Activated CD8-positive, alpha-beta memory T cell treated with anti-CD3 and anti-CD28 coated beads, Interleukin-2, amount 50 U/mL, for 4 hours (primary cell): ENCODE measurements around the gene ATAD3A.

Experiments used
- DNase-seq: peaks from one replicate; pipeline ENCODE4 v3.0.0-alpha.2; 2020

The ATAD3A gene

DNA sequence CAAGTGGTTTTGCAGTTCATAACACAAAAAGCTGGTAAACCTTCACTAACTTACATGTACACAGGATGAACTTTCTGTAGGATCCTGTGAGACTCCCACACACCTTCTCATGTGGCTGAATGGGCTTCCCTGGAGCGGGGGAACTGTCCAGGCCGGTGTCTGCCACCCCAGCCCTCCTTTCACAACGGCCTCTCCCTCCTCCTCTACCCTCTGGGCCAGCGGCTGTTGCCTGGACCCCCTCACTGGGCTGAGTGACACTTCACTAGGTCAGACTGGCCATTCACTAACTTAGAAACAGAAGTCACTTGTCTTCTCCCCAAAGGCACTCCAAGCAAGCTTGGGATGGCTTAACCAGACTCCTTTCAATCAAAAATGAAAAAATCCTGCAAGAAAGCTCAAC, 46.6 kb downstream of the ATAD3A start:
- DNase-seq = no peak

DNA sequence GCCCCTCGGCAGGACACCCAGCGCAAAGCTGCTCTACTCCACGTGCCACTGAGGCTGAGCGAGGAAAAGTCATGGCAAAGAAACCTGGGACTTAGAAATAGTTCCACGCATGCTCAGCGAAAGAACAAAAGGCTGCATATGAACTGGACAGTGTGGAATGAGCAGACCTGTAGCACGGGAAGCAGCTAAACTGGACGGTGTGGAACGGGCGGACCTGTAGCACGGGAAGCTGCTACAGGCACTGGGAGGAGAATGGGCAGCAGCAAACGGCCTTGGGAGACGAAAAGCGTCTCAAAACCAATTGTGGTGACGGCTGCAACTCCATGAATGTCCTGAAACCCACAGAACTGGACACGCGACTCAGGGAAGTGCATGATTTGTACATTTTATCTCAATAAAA, 47.1 kb downstream of the ATAD3A start:
- DNase-seq = no peak

DNA sequence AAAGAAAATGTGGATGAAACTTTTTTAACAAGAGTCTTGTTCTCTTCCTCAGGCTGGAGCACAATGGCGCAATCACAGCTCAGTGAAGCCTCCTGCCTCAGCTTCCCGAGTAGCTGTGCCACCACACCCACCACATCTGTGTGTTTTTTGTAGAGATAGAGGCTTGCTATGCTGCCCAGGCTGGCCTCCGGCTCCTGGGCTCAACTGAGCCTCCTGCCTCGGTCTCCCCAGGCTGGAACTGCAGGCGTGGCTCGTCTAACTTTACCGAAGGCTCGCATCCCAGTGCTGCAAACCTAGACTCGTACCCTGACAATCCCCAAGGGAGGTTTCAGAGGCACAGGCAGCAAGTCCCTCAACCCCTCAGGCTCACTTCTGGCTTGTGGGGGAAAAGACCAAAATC, 48.2 kb downstream of the ATAD3A start:
- DNase-seq = no peak

GRCh38 chr1:1561801-1562470, 50.0 kb downstream of the ATAD3A start:
- DNase-seq = no peak

DNA sequence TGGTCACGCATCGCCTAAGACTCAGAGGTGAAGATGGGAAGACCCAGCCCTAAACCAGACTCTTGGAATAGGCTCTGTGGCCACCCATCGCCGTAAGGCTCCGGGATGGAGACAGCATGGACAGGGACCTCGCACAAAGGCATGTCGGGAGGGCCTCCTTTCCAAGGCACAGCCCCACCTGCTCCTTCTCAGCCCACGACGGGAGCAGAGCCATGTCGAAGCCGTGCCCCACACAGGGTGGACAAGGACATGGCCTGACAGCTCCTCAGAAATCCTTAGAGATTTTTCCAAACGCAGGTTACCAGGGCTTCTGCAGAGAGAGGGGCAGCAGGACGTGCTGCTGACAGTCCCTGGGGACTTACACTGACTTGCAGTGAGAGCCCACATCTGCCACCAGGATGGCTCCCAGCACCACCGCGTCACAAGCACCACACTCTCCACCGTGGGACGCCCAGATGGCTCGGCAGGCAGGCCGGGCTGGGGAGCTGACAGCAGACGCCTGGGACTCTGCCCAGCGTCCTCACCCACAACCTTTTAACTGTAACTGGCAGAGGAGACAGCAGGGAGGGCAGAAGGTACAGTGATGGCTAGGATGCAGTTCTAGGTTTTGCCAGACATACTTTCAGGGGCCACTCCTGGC, 50.7 kb downstream of the ATAD3A start:
- no peak for DNase-seq

DNA sequence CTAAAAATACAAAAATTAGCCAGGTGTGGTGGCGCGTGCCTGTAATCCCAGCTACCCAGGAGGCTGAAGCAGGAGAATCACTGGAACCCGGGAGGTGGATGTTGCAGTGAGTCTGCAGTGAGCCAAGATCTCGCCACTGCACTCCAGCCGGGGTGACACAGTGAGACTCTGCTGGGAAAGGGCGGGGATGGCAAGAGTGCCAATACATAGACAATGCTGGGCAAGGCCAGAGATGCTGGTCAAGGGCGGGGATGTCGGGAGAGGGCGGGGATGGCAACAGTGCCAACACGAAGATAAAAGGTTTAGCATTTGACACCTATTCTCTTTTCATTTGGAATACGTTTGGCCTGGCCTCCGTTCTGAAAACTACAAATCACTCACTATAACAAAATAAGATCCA, 51.7 kb downstream of the ATAD3A start:
- DNase-seq = no peak

DNA sequence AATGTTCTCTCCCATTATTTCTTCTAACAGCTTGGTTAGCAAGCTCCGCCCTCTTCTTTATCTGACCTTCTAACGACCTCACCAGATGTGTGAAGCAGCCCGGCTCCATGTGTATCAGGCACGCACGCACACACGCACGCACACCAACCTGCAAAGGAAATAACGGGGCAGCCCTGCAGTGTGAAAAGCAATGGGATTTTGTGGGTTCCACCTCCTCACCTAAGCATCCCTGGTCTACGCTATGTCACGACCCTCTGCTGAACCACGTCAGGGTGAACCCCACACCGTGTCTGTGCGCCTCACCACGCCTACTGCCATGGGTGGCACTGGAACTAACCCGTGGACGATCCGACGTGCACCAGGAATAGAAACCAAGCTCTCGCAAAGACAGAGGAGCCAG, 52.3 kb downstream of the ATAD3A start:
- no peak for DNase-seq

- no peak for DNase-seq
Measured at GRCh38 chr1:1565340-1565739, 53.4 kb downstream of the ATAD3A start.

DNA sequence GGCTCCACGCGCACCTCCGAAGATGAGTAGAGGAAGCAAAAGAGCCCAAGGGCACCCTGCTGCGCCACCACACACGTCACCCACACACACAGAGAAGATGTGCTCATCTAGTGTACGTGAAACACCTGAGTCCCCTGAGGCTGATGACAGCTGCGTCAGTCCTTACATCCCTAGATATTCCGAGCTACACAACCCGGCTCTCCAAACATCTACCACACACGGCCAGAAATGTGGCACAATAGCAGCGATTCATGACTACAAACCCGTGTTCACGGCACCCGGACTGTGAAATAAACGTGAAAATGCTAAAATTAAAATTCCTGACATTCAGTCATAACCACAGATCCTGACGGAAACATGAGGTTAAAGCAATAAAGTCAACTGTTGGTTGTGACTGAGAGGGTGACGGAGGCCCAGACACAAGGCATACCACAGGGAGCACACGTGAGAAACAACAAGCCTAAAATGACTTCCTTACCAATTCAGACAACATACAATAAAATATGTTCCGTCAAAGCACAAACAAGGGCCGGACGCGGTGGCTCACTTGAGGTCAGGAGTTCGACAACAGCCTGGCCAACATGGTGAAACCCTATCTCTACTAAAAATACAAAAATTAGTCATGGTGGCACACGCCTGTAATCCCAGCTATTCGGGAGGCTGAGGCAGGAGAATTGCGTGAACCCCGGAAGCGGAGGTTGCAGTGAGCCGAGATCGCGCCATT, 55.4 kb downstream of the ATAD3A start:
- DNase-seq = no peak

DNA sequence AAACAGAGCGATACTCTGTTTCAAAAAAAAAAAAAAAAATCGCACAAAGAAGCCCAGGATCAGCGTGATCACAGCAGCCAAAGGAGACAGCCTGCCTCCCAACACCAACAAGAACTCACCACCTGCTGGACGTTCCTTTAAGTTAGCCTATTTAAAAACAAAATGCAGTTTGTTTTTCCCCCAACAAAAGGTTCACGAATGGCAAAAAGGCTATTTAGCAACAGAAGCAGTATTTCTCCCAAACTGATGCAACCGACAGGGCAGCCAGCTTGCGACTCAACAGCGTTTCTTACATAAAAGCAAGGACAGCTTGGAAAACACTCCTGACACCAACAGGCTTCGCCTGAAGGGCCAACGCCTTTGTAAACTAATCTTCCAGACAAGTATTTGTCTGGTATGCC, 55.9 kb downstream of the ATAD3A start:
- DNase-seq = no peak

DNA sequence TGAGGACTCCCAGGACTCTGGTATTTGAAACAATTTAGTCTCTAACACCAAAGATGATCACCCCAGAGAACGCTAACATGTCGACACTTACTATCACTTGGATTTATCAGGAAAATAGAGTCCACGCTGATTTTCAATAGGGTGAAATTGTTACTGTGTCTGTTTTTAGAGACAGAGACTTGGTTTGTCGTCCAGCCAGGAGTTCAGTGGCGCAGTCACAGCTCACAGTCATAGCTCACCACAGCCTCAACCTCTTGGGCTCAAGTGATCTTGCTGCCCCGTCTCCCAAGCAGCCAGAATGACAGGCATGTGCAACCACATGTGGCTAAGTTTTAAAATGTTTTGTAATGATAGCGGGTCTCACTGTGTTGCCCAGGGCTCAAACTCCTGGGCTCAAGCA, 57.4 kb downstream of the ATAD3A start:
- no peak for DNase-seq

DNA sequence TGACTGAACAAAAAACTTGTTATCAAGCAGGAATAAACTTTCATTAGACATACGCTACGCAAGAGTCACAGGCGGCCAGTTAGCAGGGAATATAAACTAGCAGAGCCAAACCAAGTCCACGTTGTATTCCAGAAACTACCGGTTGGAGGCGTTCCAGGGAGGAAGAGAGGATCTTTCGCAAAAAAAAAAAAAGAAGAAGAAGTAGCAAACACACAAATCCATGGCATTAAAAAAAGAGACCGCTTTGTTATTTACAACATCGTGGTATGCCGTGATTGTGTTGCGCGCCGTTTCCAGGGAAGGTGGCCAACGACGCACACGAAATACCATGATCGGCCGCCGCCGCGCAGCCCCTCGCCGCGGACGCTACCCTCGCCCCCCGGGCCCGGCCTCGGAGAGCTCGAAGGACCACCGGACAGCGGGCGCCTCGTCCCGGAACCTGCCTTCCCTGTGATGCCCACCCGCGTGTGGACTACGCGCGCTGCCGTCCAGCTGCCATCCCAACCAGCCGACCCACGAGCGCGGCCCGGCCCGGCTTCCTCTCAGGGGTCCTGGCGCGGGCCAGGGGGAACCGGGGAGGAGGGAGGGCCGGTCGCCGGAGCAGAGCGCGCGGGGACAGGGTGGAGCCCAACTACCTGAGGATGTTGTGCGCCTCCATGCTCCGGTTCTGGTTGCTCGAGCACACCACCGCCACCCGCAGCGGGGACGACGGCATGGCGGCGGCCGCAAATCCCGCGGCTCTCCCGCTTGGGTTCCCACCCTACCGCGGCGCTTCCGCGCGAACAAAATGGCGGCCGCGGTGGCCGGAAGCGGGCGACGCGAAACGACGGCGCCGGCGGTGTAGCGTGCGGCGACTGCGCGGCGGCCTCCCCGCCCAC, 62.1 kb downstream of the ATAD3A start:
- DNase-seq = peak; percentile 70

DNA sequence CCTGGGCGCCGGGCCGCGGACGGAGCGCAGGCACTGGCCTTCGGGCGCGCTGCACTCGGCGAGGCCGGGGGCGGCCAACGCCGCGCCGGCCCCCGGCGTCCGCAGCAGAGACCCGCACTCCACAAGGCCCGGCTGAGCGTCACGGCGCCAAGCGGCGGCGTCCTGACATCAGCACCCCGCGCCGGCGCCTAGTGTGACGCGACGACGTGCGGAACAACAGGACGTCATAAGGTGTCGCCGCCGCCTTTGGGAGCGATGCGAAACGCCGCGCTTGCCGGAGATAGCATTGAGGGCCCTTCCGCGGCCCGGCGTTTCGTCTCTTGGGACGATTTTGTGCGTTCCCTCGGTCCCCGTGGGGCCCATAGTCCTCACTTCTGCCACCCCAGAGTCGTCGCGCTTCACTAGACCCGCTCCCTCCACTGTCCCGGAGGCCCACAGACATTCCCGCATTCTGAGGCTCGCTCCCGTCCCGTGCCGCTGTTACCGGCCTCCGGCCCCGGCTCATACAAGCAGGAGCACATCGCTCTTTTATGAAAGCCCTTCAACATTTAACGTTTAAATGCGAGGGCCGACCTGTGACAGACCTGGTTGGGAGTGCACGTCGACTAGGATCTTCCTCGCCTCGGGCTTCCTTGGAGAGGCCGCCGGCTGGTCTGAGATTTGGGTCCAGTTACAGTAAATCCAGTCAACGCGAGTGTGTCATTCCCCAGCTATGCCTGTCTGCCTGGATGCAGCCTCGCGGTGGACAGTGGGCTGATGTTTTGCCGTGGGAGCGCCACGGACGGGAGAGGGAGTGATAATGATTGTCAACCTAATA, 63.0 kb downstream of the ATAD3A start, which contains the start of gene SSU72:
SSU72 (minus strand) TSS at position 143 of the 817 bp plus-strand sequence. CDS start 306 bp downstream, outside the sequence.
- DNase-seq = peak; percentile 94

DNA sequence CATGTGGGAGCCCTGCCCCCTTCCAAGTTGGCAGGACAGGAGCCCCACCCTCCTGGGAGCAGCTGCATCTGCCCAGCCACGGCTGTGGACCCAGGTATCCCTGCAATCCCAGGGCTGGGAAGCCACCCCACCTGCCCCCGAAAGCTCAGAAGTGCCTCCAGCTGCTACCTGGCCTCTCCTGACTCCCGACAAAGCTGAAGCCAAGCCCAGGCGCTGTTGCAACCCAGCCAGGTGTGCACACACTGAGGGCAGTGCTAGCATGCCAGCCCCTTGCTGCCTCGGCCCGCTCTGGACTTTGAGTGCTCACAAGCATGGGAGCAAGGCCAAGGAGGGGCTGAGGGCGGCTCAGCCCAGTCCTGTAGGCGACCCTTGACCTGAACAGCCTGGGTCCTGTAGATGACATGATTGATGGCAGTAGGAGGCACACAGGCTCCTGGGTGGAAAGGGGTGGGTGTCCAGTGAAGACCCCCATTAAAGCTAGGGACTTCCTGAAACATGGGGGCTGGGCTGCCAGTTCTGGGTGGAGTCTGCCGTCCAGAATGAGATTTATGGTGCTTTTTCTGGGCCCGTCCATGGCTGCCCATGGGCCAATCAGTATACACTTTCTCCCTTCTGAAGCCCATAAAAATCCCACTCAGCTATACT, 65.5 kb downstream of the ATAD3A start:
- DNase-seq = no peak

DNA sequence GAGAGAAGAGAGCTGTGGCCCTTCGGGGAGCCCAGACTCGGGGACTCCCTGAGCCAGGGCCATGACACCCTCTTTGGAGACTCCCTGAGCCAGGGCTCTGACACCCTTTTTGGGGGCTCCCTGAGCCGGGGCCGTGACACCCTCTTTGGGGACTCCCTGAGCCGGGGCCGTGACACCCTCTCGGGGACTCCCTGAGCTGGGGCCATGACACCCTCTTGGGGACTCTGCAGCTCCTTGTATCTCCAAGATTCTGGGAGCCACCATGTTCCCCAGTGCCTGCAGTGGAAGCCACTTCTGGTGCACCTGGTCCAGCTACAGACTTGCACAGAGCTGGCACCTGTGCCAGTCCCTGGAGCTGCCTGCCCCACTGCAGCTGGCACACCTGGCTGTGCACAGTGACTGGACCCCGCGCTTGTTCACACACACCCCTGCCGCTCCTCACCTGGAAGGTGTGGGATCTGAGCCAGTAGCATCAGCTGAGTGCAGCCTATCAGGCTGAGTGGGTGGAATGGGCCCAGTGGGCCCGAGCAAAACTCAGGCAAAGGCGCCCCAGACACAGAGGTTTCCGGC, 66.5 kb downstream of the ATAD3A start:
- no peak for DNase-seq

DNA sequence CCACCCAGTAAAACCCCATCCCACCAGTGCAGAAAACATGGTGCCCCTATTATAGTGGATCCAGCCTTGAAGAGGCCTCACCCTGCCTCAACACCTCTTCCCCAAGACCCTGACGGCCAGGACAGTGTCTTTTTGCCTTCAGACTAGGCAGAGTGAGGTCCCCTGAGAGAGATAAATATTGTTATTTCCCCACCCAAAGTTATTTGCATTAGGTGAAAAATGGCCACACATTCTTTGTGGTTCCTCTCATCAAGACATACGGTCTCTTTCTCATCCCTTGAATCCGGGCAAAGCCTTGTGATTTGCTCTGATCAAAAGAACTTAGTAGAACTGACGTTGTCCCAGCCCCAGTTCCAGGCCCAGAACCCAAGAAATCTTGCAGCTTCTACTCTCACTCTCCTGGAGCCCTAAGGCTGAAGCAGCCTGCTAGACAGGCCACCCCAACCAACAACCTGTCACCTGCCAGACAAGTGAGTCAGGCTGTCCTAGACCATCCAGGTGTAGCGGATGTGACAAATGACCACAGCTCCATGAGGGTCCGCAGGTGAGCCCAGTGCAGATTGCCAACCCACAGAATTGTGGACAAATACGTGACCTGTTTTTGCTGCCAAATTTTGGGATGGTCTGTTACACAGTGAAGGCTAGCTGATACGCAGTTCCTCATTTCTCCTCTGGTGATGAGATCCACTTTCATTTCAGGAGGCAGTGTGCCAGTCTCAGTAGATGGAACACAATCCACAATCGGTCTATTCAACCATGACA, 70.8 kb downstream of the ATAD3A start:
- DNase-seq = no peak

- no peak for DNase-seq
Measured at GRCh38 chr1:1583347-1584010, 71.5 kb downstream of the ATAD3A start.
